GM10266 (cell line): Measurements from ENCODE around the gene HES4.

Source experiments
- DNase-seq: peaks from one replicate; pipeline ENCODE4 v3.0.0; 2012; ENCODE audit errors: extremely low spot score
- TF ChIP-seq, protein P1 (sequence below): IDR thresholded peaks from 2 replicates; pipeline ENCODE4 v1.5.1; 2012; ENCODE audit warnings: mild to moderate bottlenecking, low read depth; ENCODE audit not compliant: control insufficient read depth, insufficient read depth; ENCODE audit errors: missing control alignments

Gene HES4

DNA sequence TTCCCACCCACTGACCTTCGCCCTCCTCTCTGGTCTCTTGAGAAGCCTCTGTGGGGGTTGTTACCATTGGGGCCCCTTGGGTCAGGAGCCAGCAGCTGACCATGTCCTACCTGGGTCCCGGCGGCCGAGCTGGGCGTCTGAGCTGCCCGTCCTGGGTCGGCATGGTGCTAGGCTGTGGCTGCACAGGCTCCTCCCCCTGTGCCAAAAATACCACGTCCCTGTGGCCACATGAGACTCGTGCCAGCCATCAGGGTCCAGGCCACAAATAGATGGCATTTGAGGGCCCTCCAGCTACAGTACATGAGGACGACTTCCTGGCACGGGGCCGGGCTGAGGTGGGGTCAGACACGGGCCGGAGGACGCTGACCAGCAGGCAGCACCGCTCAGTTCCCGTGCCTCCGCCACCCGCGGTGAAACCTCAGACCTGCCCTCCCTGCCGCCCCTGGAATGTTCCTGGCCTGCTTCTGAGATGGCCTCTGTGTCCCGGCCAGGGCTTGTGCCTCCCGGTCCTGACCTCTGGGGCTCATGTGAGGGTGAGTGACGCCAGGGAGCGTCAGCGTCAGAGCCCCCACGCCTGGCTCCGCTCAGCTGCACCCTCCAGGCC lies 17.8 kb downstream of the HES4 start, which contains the start of gene PERM1:
Gene PERM1 (minus strand): TSS at position 139 of the 604 bp plus-strand sequence. CDS start 1,064 bp downstream, outside the sequence.
- TF ChIP-seq, protein P1, sequence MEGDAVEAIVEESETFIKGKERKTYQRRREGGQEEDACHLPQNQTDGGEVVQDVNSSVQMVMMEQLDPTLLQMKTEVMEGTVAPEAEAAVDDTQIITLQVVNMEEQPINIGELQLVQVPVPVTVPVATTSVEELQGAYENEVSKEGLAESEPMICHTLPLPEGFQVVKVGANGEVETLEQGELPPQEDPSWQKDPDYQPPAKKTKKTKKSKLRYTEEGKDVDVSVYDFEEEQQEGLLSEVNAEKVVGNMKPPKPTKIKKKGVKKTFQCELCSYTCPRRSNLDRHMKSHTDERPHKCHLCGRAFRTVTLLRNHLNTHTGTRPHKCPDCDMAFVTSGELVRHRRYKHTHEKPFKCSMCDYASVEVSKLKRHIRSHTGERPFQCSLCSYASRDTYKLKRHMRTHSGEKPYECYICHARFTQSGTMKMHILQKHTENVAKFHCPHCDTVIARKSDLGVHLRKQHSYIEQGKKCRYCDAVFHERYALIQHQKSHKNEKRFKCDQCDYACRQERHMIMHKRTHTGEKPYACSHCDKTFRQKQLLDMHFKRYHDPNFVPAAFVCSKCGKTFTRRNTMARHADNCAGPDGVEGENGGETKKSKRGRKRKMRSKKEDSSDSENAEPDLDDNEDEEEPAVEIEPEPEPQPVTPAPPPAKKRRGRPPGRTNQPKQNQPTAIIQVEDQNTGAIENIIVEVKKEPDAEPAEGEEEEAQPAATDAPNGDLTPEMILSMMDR = no peak
- DNase-seq = no peak

DNA sequence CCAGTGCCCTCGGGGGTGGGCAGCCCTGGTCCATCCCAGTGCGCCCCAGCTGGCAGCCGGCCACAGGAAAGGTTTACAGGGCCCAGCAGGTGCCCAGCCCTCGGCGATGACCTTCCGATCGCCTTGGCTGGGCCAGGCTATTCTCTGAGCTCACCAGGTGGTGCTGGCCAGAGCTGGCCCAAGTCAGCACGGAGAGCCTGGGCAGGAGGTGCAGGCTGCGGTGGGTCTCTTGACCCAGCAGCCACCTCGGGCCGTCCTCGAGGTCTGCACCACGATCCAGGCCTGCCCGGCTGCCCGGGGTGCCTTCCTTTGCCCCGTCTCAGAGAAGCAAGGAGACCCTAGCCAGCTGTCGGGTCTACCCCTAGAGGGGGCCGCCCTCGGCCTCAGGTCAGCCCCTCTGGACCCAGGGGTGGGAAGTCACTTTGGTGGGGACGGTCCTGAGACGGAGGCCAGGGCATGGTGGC lies 18.4 kb downstream of the HES4 start:
- no peak for DNase-seq
- TF ChIP-seq, protein P1 = no peak

DNA sequence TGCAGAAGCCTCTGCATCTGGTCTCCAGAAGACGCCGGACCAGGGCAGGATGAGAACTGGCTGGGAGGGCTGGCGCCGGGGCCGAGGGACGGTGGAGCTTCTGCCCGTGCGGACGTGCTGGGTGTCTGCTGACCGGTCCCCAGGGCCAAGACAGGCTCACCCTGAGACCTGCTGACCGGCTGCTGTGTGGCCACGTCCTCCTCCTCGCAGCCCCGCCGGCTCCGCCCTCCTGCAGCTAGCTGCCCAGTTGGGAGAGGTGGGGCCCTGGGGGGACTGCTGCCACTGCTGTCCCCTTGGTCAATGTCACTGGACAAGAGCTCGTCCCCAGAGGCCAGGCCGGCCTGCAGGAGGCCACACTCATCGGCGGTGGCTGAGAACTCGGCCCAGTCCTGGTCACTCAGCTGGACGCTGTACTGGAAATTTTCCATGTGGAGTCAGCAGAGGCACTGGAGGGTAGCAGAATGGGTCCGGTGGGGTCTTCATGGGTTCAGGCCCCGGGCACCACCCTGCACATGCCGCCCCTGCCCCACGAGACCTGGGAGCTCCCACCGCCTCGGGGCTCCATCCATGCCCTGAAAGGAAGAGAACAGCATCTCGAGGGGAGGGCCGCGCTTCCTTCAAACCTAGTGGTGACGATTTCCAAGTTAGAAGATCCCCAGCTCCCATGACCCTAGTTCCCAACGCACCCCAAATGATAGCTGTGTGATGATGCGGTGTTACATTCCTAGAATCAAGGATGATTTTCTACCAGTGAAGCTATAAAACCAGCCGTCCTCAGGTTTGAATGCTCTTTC lies 19.1 kb downstream of the HES4 start:
- TF ChIP-seq, protein P1 = no peak
- no peak for DNase-seq

DNA sequence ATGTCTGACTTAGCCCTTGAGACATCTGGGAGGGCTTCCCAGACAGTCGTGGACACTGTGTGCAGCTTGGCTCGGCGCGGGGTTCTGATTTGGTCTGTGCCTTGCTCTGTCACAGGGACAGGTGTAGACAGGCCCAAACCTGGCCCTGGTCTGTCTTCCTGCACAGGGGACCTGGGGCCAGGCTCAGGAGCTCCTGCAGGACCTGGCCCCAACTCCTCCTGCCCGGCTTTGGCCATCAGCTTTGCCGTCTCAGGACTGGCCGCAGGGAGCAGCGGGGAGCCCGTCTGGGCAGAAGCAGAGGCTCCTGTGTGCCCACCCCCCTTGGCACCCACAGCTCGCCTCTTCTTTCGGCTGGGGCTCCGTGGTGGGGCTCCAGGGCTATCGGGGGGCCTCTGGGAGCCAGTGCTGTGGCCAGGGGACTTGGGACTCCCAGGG lies 19.7 kb downstream of the HES4 start:
- DNase-seq = no peak
- TF ChIP-seq, protein P1 = no peak

DNA sequence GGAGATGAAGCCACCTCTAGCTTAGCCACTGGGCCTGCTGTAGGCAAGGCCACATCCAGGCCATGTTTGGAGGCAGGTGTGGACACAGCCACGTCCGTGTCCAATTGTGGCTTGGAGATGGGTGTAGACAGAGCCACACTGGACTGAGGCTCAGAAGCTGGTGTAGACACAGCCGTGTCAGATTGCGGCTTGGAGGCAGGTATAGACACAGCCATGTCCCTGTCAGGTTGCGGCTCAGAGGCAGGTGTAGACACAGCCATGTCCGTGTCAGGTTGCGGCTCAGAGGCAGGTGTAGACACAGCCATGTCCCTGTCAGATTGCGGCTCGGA lies 20.2 kb downstream of the HES4 start:
- DNase-seq = no peak
- TF ChIP-seq, protein P1 = no peak

DNA sequence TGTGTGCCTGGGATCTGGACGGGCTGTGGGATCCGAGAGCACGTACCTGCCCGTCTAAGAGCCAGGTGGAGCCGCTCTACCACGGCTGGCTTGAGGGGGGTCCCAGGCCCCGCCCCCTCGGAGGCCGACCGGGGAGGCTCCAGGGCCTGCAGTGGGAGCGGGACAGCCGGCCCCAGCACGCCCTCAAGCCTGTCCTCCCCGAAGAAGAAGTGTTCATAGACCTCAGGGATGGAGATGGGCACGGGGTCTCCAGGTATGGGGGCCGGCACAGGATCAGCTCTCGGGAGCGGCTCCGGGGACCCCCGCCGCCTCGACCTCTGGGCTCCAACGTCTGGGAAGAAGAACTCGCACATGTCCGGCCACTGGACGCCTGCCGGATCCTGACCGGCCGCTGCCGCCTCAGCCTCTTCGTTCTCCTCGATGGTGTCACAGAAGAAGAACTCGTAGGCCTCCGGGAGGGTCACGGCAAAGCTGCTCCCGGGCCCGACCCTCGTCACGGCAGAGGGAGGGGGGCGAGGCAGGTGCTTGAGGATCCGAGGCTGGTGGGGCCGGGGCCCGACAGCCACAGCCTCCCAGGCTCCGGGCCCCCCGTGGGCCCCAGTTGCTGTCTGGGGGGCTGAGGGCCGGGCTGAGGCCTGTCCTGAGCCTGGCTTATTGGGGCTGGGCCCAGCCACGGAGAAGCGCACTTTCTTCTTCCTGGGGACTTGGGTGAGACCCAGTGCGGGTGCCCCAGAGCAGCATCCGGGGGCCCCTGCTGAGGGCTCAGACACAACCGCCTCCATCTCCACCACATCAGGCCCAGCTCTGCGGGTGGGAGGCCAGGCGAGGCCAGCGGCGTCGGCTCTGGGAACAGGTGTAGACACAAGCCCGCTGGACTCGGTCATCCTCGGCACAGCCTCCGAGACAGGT lies 20.8 kb downstream of the HES4 start:
- TF ChIP-seq, protein P1 = no peak
- no peak for DNase-seq
